Measurements from ENCODE around the gene XPC.

Gene XPC

GRCh38 chr3:14175383-14176037 lies 2.9 kb downstream of the XPC start:
- peak; percentile 66 for DNase-seq (ENCODE audit: low read depth)
- TF ChIP-seq, protein P1, sequence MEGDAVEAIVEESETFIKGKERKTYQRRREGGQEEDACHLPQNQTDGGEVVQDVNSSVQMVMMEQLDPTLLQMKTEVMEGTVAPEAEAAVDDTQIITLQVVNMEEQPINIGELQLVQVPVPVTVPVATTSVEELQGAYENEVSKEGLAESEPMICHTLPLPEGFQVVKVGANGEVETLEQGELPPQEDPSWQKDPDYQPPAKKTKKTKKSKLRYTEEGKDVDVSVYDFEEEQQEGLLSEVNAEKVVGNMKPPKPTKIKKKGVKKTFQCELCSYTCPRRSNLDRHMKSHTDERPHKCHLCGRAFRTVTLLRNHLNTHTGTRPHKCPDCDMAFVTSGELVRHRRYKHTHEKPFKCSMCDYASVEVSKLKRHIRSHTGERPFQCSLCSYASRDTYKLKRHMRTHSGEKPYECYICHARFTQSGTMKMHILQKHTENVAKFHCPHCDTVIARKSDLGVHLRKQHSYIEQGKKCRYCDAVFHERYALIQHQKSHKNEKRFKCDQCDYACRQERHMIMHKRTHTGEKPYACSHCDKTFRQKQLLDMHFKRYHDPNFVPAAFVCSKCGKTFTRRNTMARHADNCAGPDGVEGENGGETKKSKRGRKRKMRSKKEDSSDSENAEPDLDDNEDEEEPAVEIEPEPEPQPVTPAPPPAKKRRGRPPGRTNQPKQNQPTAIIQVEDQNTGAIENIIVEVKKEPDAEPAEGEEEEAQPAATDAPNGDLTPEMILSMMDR (IDR thresholded peaks at IDR 0.05; ENCODE audit: insufficient read depth, low read depth, low read length, missing control alignments): no peak
- peak overlapping the region; percentile 30 for H3K4me3 ChIP-seq (ENCODE audit: low read depth, low read length)

DNA sequence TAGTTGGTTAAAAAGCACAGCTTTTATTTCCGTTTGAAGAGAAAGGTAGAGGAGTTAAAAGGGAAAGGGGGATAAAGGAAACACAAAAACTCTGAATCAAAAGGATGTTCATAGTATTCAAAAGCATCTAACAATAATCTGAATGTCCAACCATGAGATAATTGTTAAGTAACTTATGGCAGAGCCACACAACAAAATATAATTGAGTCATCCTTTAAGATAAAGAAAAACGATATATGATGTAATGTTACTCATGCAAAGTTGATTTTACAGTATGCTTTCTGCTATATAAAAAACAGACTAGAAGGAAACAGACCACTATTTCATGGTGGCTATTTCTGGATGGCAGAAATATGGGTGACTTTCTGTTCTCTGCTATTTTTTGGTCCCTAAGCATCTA lies 3.9 kb downstream of the XPC start:
- no peak overlapping the region for H3K4me3 ChIP-seq (ENCODE audit: low read depth, low read length)
- DNase-seq (ENCODE audit: low read depth): no peak
- TF ChIP-seq, protein P1 (IDR thresholded peaks at IDR 0.05; ENCODE audit: insufficient read depth, low read depth, low read length, missing control alignments): no peak

GRCh38 chr3:14172496-14172895 lies 5.9 kb downstream of the XPC start:
- no peak overlapping the region for H3K4me3 ChIP-seq (ENCODE audit: low read depth, low read length)

DNA sequence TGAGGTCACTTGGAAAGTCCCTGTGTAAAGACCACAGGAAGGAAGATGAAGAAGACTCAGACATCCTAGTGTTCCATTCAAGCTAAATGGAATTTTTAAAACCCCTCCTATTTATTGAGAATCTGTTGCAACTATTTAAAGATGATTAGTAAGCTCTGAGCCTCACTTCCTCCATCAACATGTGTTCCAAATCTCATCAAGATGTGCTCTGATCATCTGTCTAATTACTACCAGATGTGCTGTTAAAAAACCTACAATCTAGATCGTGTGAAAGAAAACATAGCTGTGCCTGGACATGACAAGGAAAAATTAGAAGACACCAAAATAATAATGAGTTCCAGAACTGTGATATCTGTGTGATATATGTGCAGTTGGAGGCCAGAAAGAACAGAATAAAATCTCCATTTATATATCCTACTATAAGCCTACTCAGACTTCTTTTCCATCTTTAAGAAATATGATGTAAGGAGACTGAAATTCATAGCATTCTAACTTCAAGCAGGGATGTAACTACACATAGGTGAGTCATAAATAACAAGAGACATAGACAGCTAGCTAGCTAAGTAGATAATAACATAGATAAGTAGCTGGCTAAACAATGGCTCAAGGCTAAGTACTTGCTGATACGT lies 7.8 kb downstream of the XPC start:
- no peak overlapping the region for H3K4me3 ChIP-seq (ENCODE audit: low read depth, low read length)
- DNase-seq (ENCODE audit: low read depth): no peak
- TF ChIP-seq, protein P1 (IDR thresholded peaks at IDR 0.05; ENCODE audit: insufficient read depth, low read depth, low read length, missing control alignments): no peak

More at GRCh38 chr3:14172496-14172895, 5.9 kb downstream of the XPC start:
- TF ChIP-seq, protein P1 (IDR thresholded peaks at IDR 0.05; ENCODE audit: insufficient read depth, low read depth, low read length, missing control alignments): no peak
- no peak for DNase-seq (ENCODE audit: low read depth)

DNA sequence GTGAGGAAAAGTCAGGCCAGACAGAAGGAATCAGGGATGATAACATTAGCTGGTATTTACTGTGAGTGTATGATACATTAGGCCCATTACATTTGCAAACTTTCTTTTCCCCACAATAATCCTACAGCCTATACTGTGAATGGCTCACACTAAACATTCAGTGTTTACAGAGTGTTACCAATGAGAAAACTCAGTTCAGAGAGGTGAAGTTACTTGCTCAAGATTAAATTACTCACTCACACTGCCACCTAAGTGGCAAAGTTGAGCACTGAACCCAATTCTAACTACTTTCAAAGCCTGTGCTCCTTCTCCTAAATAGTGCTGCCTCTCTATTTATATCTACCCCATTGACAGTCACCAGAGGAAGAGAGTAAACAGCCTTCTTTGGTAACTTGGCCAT lies 8.5 kb downstream of the XPC start:
- DNase-seq (ENCODE audit: low read depth): no peak
- TF ChIP-seq, protein P1 (IDR thresholded peaks at IDR 0.05; ENCODE audit: insufficient read depth, low read depth, low read length, missing control alignments): no peak
- H3K4me3 ChIP-seq (ENCODE audit: low read depth, low read length): no peak overlapping the region

DNA sequence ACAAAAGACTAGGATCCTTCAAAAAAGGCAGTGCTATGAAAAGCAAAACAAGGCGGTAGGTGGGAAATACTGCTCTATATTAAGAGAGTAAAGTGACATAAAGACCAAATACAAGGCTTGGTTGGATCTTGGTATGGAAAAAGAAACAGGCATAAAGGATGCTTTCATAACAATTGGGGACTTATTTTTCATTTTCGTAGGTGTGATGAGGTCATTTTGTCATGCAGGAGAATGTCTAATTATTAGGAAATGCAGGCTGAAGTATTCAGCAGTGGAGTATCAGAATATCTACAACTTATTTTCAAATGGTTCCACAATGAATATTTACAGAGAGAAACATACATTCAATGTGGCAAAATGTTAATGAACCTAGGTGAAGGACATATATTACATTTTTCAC lies 9.0 kb downstream of the XPC start:
- H3K4me3 ChIP-seq (ENCODE audit: low read depth, low read length): no peak overlapping the region
- TF ChIP-seq, protein P1 (IDR thresholded peaks at IDR 0.05; ENCODE audit: insufficient read depth, low read depth, low read length, missing control alignments): no peak
- no peak for DNase-seq (ENCODE audit: low read depth)
